Naive thymus-derived CD4-positive, alpha-beta T cell (primary cell): ENCODE data around the gene PRKAR1A. TPM values are rescaled to one million over a fixed set of nuclear protein-coding genes. Genes with fewer than 3 reads are reported as not detected.

Experiments used
- polyA plus RNA-seq, 2 donors: library from polyadenylated mRNA; unstranded; fragments of 300-500 nt; fragmentation: Illumina TruSeq; gene quantifications; one replicate each; pipeline ENCODE4 v1.2.3, GENCODE V29; 2021
- total RNA-seq, 6 experiments: library from RNA in 5 of 6; stranded (reverse) in 5 of 6; gene quantifications; 1 replicate in 5 of 6; 2 replicates in 1 of 6; pipeline ENCODE4 v1.2.3 and lab custom pipeline; 2021 to 2026

PRKAR1A gene
- total and polyA plus RNA-seq, 7 experiments from 2014 or later = 115 to 224 (median 156) TPM

Other genes with a start within 250 kb of the PRKAR1A start
- gene SLC16A6, start 221.3 kb upstream of the PRKAR1A start, total RNA-seq = 10 to 100 TPM in 1 of 5 experiments, 1 to 10 TPM in 4; 4.0 to 12.5 (median 6.8) TPM
- 1 to 10 TPM in 1 of 2 donors, under 1 TPM in 1; 0.74 to 1.1 TPM for gene SLC16A6, start 221.3 kb upstream of the PRKAR1A start, polyA plus RNA-seq
- 10 to 100 TPM in 4 of 5 experiments, 1 to 10 TPM in 1; 7.3 to 20.0 (median 13.2) TPM for gene ARSG, start 220.9 kb upstream of the PRKAR1A start, total RNA-seq
- gene ARSG, start 220.9 kb upstream of the PRKAR1A start, polyA plus RNA-seq = 1 to 10 TPM; 7.9 to 8.5 TPM
- 10 to 100 TPM in 2 of 5 experiments, 1 to 10 TPM in 3; 3.6 to 16.5 (median 4.9) TPM for gene WIPI1, start 54.9 kb upstream of the PRKAR1A start, total RNA-seq
- gene WIPI1, start 54.9 kb upstream of the PRKAR1A start, polyA plus RNA-seq = 1 to 10 TPM; 1.7 to 2.0 TPM
- gene FAM20A, start 88.9 kb downstream of the PRKAR1A start, total RNA-seq = 1 to 10 TPM in 1 of 5 experiments, under 1 TPM in 2, not detected in 2; 0.19 to 2.9 (median 0.42) TPM
- gene FAM20A, start 88.9 kb downstream of the PRKAR1A start, polyA plus RNA-seq = not detected